KBM-7 (cell line): Measurements from ENCODE around the gene CS.
"Not testable (repeated sequence)": the region's sequence is repeated elsewhere in the genome, so short reads cannot be mapped to it uniquely, and the experiment has no call there.

Source experiments
- DNase-seq: peaks from one replicate; pipeline ENCODE4 v3.0.0-alpha.2; 2015
- in situ Hi-C: fragments of 300-500 bp; cut with MboI; formaldehyde crosslinking; loops from 2 replicates; pipeline ENCODE4 v1.14.3; 2020; ENCODE audit warnings: low sequenced_read_pairs, low pct_unique_long_range_greater_than_20kb, mixed read lengths

CS gene

GRCh38 chr12:56324206-56324605 is 24.1 kb upstream of the CS start:
- in situ Hi-C loops: no loop called here
- no peak for DNase-seq

- DNase-seq, in situ Hi-C loops: not testable (repeated sequence)
These were observed 21.5 kb upstream of the CS start for GRCh38 chr12:56321610-56322009.

GRCh38 chr12:56321027-56321426 is 20.9 kb upstream of the CS start:
- in situ Hi-C loops: no loop called here
- no peak for DNase-seq

DNA sequence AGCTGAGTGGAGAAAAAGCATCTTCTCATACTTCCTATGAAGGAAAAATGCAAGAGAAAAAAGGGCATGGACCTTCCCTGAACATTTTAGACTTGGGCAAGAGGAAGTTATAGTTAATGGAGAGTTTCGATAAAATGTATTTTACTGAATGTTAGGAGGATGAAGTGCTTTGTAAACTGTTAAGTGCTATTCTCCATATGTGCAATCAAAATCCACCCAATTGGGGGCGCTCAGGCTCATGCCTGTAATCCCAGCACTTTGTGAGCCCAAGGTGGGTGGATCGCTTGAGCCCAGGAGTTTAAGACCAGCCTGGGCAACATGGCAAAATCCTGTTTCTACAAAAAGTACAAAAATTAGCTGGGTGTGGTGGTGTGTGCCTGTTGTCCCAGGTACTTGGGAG is 17.5 kb upstream of the CS start:
- no peak for DNase-seq
- in situ Hi-C loops: no loop called here

DNA sequence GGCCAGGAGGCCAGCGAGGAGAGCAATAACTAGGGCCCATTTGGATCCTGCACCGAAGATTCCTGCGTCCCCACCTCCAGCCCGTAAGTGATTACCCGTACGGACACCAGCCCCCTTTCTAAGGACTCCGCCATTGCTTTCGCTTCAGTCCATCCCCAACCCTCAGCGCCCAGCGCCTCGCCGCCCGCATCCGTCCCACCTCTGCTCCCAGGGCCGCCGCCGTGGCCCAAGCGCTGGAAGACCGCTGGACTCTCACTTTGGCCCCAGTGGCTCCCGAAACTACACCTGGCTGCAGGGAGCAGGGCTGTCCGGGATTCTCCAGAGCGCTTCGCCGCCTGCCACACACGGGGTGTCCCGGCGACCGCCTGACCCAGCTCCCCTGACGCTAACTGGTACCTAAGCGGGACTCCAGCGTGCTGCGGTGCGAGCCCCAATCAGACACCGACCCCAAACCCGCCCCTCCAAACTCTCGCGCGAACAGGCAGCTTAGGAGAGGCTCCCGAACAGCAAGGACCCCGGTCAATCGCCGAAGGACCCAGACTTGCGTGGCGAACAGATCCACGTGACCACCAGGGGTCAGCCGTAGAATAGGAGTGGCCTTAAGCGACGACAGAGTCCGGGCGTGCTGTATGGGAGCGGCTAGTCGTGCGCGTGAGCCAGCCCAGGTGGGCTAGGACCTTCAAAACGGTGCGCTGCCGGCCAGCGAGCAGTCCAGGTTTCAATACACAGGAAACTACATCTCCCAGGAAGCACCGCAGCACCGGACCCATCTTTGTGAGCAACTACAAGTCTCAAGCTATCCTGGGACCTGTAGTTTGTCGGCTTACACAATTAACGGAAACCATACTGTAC is 15.7 kb upstream of the CS start, which contains the start of gene CNPY2:
Gene CNPY2 (minus strand): TSS at position 367 of the 852 bp plus-strand sequence. CDS start 771 bp downstream, outside the sequence.
- peak; percentile 96 for DNase-seq
- in situ Hi-C loops: no loop called here

DNA sequence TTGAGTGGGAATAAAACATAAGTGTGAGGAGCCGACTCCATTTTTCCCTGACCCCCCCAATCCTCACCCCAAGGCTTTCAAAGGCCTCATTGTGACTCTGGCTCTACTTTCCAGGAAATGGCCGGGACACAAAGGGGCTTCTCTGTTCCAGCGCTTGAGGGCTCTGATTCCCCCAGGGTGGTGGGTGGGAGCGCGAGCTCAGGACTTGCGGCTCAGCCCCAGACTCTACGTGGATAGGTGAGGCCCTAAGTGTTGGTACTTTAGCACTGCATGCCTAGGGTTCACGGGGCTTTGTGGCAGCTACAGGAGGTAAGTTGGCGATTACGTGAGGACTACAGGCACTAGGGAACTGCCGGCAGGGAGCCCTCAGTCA is 15.1 kb upstream of the CS start:
- no peak for DNase-seq
- in situ Hi-C loops: no loop called here

GRCh38 chr12:56311003-56311402 is 10.9 kb upstream of the CS start:
- in situ Hi-C loops: no loop called here
- no peak for DNase-seq

DNA sequence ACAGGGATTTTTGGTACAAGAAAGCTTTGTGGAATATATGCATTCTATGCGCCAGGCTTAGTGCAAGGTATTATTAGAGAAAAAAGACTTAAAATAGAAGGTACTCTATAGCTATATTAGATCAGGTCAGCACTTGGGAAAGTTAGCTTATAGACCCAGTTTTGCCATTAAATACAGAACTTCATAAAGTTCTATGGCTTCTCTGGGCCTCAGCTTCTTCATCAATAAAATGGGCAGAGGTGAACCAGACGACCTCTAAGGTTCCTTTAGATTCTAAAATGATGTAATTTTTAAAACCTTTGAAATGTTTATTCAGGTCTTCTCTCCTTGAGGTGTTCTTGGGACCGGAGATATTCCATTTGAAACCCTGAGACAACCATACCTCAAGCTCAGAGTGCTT is 8.6 kb upstream of the CS start:
- DNase-seq: no peak
- in situ Hi-C loops: no loop called here

DNA sequence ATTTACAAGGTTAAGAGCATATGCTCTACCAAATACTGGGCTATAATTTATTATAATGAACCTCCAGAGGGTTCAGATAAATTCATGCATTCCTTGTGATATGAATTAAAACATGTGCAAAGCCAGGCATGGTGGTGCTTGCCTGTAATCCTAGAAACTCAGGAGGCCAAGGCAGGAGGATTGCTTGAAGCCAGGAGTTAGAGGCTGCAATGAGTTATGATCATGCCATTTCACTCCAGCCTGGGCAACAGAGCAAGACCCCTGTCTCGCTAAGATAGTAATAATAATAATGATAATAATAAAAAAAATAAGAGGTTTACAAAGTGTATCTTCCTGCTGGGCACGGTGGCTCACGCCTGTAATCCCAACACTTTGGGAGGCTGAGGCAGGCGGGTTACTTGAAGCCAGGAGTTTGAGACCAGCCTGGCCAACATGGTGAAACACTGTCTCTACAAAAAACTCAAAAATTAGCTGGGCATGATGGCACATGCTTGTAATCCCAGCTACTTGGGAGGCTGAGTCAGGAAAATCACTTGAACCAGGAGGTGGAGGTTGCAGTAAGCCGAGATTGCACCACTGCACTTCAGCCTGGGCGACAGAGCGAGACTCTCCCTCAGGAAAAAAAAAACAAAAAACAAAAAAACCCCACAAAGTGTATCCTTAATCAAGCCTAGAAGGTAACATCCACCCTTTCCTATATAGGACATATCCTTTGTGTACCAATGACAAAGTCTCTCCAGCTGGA is 7.3 kb upstream of the CS start:
- in situ Hi-C loops: no loop called here
- no peak for DNase-seq

DNA sequence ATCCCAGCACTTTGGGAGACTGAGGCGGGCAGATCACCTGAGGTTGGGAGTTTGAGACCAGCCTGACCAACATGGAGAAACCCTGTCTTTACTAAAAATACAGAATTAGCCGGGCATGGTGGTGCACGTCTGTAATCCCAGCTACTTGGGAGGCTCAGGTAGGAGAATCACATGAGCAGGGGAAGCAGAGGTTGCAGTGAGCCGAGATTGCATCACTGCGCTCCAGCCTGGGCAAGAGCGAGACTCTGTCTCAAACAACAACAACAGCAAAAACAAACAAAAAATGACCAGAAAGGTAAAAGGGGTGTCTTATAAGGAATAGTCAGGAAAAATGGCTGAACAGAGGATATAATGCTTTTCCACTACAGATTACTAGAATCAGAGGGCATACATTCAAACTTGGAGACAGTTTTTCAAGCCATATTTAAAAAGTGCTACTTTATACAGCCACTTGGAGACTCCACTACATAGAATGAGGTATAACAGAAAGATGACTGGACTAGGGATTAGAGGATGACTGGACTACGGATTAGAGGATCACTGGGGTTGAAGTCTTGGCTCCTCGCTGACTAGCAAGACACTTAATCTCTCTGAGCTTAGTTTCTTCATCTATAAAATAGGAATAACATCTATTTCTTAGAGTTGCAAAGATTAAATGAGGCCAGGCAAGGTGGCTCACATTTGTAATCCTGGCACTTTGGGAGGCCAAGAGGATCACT is 4.9 kb upstream of the CS start:
- in situ Hi-C loops: no loop called here

DNA sequence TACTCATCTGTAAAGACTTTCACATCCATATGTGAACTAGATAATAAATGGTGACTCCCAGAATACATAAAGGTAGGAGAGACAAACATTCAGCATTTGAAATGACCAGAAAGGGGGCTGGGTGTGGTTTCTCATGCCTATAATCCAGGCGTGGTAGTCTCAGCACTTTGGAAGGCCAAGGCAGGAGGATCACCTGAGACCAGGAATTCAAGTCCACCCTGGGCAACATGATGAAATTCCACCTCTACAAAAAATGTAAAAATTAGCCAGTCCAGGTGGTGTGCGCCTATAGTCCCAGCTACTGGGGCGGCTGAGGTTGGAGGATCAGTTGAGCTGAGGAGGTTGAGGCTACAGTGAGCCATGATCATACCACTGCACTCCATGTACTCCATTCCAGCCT is 4.1 kb upstream of the CS start:
- no peak for DNase-seq
- in situ Hi-C loops: no loop called here

More for the DNA sequence above, 4.9 kb upstream of the CS start:
- no peak for DNase-seq

- DNase-seq: no peak
- in situ Hi-C loops: no loop called here
These were observed 724 bp upstream of the CS start for GRCh38 chr12:56300644-56301464.

GRCh38 chr12:56299308-56299852 is 750 bp downstream of the CS start:
- in situ Hi-C loops: no loop called here
- no peak for DNase-seq

- DNase-seq: peak; percentile 30
- in situ Hi-C loops: no loop called here
These were observed 1.3 kb downstream of the CS start for GRCh38 chr12:56298828-56299227.

- no peak for DNase-seq
- in situ Hi-C loops: no loop called here
These were observed 2.7 kb downstream of the CS start for GRCh38 chr12:56297400-56297799.

DNA sequence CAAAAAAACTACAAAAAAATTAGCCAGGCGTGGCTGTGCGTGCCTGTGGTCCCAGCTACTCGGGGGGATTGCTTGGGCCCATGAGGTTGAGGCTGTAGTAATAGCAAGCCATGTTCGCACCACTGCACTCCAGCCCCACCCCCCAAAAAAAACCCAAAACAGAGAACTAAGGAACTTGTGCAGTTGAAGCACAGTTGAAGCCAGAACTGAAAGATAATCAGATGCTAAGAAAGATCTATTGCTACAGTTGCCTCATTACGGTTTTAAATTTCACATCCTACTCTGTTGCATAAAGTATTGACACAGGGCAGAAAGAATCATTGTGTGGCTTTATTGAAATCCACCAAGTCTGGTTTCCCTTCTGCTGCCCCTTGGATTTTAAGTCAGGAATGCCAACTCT is 3.8 kb downstream of the CS start:
- no peak for DNase-seq
- in situ Hi-C loops: no loop called here

- DNase-seq: no peak
- in situ Hi-C loops: no loop called here
These were observed 6.3 kb downstream of the CS start for GRCh38 chr12:56293795-56294194.

DNA sequence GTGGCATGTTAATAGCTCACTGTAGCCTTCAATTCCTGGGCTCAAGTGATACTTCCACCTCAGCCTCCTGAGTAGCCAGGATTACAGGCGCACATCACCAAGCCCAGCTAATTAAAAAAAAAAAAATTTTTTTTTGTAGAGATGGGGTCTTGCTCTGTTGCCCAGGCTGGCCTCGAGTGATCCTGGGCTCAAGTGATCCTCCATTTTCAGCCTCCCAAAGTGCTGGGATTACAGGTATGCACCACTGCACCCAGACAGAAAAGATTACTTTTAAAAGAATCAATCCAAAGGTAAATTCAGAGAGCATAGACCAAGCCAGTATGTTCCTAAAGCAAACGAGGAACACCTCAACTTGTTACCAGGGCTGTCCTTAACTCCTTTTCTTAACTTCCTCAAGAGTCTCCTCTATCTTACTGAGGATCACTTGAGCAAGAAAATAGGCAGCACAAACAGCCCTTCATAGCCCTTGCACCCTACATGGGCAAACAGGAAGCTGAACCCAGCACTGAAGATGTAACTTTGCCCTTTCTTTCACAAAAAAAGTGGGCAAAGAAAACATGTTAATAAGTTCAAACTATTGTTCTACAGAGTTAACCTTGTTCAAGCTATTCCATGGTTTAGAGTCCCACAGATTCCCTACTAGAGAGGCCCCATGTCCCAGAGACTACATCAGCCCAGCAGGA is 11.3 kb downstream of the CS start:
- peak; percentile 45 for DNase-seq

More for the DNA sequence above, 11.3 kb downstream of the CS start:
- in situ Hi-C loops: no loop called here
